ENCODE results near the gene UBE2K. TPM values are rescaled to one million over a fixed set of nuclear protein-coding genes. Genes with fewer than 3 reads are reported as not detected.
"Not testable (repeated sequence)": the region's sequence is repeated elsewhere in the genome, so short reads cannot be mapped to it uniquely, and the experiment has no call there.

The UBE2K gene
- total RNA-seq, 4 donors from 2014 or later = 21.5 to 32.2 (median 25.7) TPM

GRCh38 chr4:39761005-39761667 lies 63.2 kb downstream of the UBE2K start:
- no peak for TF ChIP-seq POLR2A (IDR thresholded peaks at IDR 0.05)
- no peak for TF ChIP-seq CTCF (IDR thresholded peaks at IDR 0.05)
- DNase-seq (ENCODE audit: low spot score in 2 of 2) = no peak
- WGBS, 2 donors = 94% methylated on average over 4 of the region's 4 CpGs
- intact Hi-C loops (cut with DNase I; ENCODE audit: low total_unique reads) = no loop called here
- H3K4me3 ChIP-seq (ENCODE audit: low read depth, poor library complexity, severe bottlenecking) = no peak overlapping the region

- DNase-seq (ENCODE audit: low spot score in 2 of 2) = no peak
- 92 to 95% methylated on average over 9 of the region's 9 CpGs for WGBS, 2 donors
- intact Hi-C loops (cut with DNase I; ENCODE audit: low total_unique reads) = no loop called here
- TF ChIP-seq POLR2A (IDR thresholded peaks at IDR 0.05) (no peak), CTCF (IDR thresholded peaks at IDR 0.05) (no peak)
- H3K4me3 ChIP-seq (ENCODE audit: low read depth, poor library complexity, severe bottlenecking) = no peak overlapping the region
Measured at GRCh38 chr4:39763714-39764572, 66.0 kb downstream of the UBE2K start.

GRCh38 chr4:39770005-39770404 lies 72.1 kb downstream of the UBE2K start:
- intact Hi-C loops (cut with DNase I; ENCODE audit: low total_unique reads) = no loop called here
- no peak for DNase-seq (ENCODE audit: low spot score in 2 of 2)
- TF ChIP-seq CTCF (IDR thresholded peaks at IDR 0.05) = no peak
- no peak for TF ChIP-seq POLR2A (IDR thresholded peaks at IDR 0.05)
- no peak overlapping the region for H3K4me3 ChIP-seq (ENCODE audit: low read depth, poor library complexity, severe bottlenecking)
- WGBS, 2 donors = 97 to 98% methylated on average over 25 of the region's 25 CpGs

- TF ChIP-seq CTCF (IDR thresholded peaks at IDR 0.05) (no peak), POLR2A (IDR thresholded peaks at IDR 0.05) (no peak)
- intact Hi-C loops (cut with DNase I; ENCODE audit: low total_unique reads) = no loop called here
- WGBS, 2 donors = 97% methylated on average over 15 to 19 of the region's 19 CpGs
Measured at GRCh38 chr4:39770471-39770870, 72.5 kb downstream of the UBE2K start.

GRCh38 chr4:39770969-39771724 lies 73.2 kb downstream of the UBE2K start:
- 96% methylated on average over 57 of the region's 57 CpGs for WGBS, 2 donors
- no peak overlapping the region for H3K4me3 ChIP-seq (ENCODE audit: low read depth, poor library complexity, severe bottlenecking)
- TF ChIP-seq POLR2A (IDR thresholded peaks at IDR 0.05) = no peak
- no peak for TF ChIP-seq CTCF (IDR thresholded peaks at IDR 0.05)
- intact Hi-C loops (cut with DNase I; ENCODE audit: low total_unique reads) = no loop called here
- DNase-seq (ENCODE audit: low spot score in 2 of 2) = no peak

More at GRCh38 chr4:39770471-39770870, 72.5 kb downstream of the UBE2K start:
- no peak for DNase-seq (ENCODE audit: low spot score in 2 of 2)
- no peak overlapping the region for H3K4me3 ChIP-seq (ENCODE audit: low read depth, poor library complexity, severe bottlenecking)

GRCh38 chr4:39781988-39782387 lies 84.1 kb downstream of the UBE2K start:
- intact Hi-C loops (cut with DNase I; ENCODE audit: low total_unique reads) = not testable (repeated sequence)
- 84 to 86% methylated on average over 2 of the region's 2 CpGs for WGBS, 2 donors

More at GRCh38 chr4:39781988-39782387, 84.1 kb downstream of the UBE2K start:
- not testable (repeated sequence) for DNase-seq (ENCODE audit: low spot score in 2 of 2); H3K4me3 ChIP-seq (ENCODE audit: low read depth, poor library complexity, severe bottlenecking)

Data from lower leg skin (tissue), 4 donors.